Colonic mucosa (tissue), 4 donors: ENCODE data around the gene R3HDM2. TPM values are rescaled to one million over a fixed set of nuclear protein-coding genes. Genes with fewer than 3 reads are reported as not detected.
A peak's percentile ranks its signal among the peaks of the same experiment; 100 is the strongest.

ENCODE experiments used
- DNase-seq: peaks from one replicate; pipeline ENCODE4 v3.0.0-alpha.2; 2020
- H3K27ac ChIP-seq: fragments of 200-600 bp; one replicate; pipeline ENCODE4 v1.8.0; 2021
- H3K27me3 ChIP-seq: fragments of 200-600 bp; one replicate; pipeline ENCODE4 v1.8.0; 2021
- H3K36me3 ChIP-seq: fragments of 200-600 bp; one replicate; pipeline ENCODE4 v1.8.0; 2021
- H3K4me1 ChIP-seq: fragments of 200-600 bp; one replicate; pipeline ENCODE4 v1.8.0; 2021; ENCODE audit warnings: mild to moderate bottlenecking
- H3K4me3 ChIP-seq: fragments of 200-600 bp; one replicate; pipeline ENCODE4 v1.8.0; 2021
- H3K9ac ChIP-seq, 2 donors: one replicate each; pipeline ENCODE4 v1.7.0; 2013; ENCODE audit warnings: control low read depth in 2 of 2, low read depth in 2 of 2, low read length in 2 of 2
- H3K9me3 ChIP-seq: fragments of 200-600 bp; one replicate; pipeline ENCODE4 v1.8.0; 2021
- intact Hi-C: fragments of 100-400 bp; cut with DNase I; formaldehyde crosslinking; loops from one replicate; pipeline ENCODE4 v1.14.1; 2022
- total RNA-seq, 2 donors: library from RNA; stranded (reverse); fragmentation: NEBNext Ultra II Directional in 1 of 2; extraction: Animal tissue kit (Norgen Biotek cat#: 25700) in 1 of 2; gene quantifications; one replicate each; pipeline ENCODE4 v1.2.1, GENCODE V29; 2021
- TF ChIP-seq, protein P1 (sequence below): fragments of 200-600 bp; IDR thresholded peaks from one replicate; pipeline ENCODE4 v1.8.0; 2022; ENCODE audit warnings: antibody characterized with exemption, mild to moderate bottlenecking
- donor health status: healthy.
- donor health status: DM: no; HTN: no; CAD: no.
- donor health status: DM: no; HTN: no; CAD: no.

Gene R3HDM2
- total RNA-seq, 2 donors from 2014 or later: 41.0 to 60.4 TPM

DNA sequence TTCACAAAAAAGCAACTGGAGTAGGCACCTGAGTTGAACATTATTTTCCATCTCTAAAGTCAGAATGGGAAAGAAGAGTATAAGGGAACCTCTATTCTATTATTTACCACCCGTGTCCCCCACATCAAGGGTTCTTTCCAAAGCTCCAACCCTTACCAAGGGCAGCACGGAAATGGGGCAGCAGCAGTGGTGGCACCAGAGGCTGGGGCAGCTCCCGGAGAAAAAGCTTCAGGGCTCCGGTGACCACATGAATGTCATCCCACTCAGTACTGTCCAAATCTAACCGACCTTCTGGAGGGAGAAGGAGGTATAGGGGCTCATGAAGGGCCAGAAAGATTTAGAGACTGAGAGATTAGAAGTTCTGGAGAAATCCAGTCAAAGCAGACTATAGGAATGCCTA, 43.0 kb upstream of the R3HDM2 start:
- no peaks in the 10 kb centered on the region for H3K9me3 ChIP-seq
- intact Hi-C loops: no loop called here
- no peaks in the 10 kb centered on the region for H3K36me3 ChIP-seq
- peaks cover 37% of the 10 kb centered on the region for H3K27me3 ChIP-seq
- TF ChIP-seq, protein P1, sequence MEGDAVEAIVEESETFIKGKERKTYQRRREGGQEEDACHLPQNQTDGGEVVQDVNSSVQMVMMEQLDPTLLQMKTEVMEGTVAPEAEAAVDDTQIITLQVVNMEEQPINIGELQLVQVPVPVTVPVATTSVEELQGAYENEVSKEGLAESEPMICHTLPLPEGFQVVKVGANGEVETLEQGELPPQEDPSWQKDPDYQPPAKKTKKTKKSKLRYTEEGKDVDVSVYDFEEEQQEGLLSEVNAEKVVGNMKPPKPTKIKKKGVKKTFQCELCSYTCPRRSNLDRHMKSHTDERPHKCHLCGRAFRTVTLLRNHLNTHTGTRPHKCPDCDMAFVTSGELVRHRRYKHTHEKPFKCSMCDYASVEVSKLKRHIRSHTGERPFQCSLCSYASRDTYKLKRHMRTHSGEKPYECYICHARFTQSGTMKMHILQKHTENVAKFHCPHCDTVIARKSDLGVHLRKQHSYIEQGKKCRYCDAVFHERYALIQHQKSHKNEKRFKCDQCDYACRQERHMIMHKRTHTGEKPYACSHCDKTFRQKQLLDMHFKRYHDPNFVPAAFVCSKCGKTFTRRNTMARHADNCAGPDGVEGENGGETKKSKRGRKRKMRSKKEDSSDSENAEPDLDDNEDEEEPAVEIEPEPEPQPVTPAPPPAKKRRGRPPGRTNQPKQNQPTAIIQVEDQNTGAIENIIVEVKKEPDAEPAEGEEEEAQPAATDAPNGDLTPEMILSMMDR: no peak
- no peaks in the 10 kb centered on the region for H3K4me1 ChIP-seq
- no peak overlapping the region for H3K9ac ChIP-seq
- no peak overlapping the region for H3K4me3 ChIP-seq
- no peak overlapping the region for H3K27ac ChIP-seq
- no peak for DNase-seq

DNA sequence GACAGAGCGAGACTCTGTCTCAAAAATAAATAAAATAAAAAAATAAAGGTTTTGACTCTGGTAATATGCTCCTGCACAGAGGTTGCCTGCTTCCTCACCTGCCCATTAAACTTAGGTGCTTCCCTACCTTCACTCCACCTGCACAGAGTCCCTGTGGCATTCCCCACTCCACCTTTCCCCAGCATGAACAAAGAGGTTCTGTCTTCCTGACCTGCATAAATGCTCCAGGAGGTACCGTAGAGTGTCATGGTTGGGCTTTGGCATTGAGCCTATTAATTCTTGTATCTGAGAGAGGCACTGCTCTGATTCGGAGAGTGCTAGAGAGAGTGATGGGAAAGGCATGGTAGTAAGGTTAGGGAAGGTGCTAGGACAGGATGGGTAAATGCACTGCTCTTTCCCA, 42.5 kb upstream of the R3HDM2 start:
- H3K27ac ChIP-seq: no peak overlapping the region
- H3K4me3 ChIP-seq: no peak overlapping the region
- no peaks in the 10 kb centered on the region for H3K36me3 ChIP-seq
- H3K4me1 ChIP-seq: no peaks in the 10 kb centered on the region
- H3K9ac ChIP-seq: no peak overlapping the region
- H3K27me3 ChIP-seq: peaks cover 37% of the 10 kb centered on the region
- DNase-seq: no peak
- intact Hi-C loops: no loop called here
- TF ChIP-seq, protein P1: no peak
- H3K9me3 ChIP-seq: no peaks in the 10 kb centered on the region

DNA sequence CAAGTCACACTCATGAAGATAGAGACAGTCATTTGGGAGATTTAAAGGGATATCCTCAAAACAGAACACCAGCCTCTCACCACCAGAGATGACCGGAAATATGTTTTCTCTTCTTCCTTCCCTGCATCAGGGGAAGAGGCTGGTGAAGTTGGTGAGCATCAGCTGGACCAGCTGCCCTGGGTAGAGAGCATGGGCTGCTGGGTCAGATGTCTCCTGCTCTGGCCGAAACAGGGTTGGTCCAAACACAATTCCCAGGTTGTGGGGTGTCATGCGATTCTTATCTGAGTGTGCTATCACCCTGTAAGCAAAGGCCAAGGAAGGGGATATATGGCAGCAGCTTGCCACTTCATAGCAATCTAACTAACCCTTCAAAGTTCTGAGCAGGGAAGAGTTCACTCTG, 41.5 kb upstream of the R3HDM2 start:
- Histone ChIP-seq H3K27ac (no peak overlapping the region), H3K4me1 (no peaks in the 10 kb centered on the region), H3K27me3 (peaks cover 37% of the 10 kb centered on the region), H3K9me3 (no peaks in the 10 kb centered on the region), H3K4me3 (no peak overlapping the region), H3K9ac (no peak overlapping the region), H3K36me3 (no peaks in the 10 kb centered on the region)
- intact Hi-C loops: no loop called here
- TF ChIP-seq, protein P1: no peak
- DNase-seq: no peak

DNA sequence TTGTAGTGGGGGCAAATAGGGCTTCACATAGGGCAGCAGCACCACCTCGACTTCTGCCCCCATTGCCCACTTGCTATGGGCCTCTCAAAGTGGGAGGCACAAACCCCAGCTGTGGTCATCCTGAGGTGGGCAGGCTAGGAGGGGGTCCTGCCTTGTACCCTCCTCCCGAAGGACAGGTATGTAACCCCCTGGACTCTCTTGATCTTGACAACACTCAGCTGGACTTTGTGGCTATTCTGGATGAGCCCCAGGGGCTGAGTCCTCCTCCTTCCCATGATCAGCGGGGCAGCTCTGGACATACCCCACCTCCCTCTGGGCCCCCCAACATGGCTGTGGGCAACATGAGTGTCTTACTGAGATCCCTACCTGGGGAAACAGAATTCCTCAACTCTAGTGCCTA, 40.8 kb upstream of the R3HDM2 start:
- intact Hi-C loops: no loop called here
- TF ChIP-seq, protein P1: no peak
- no peak overlapping the region for H3K4me3 ChIP-seq
- no peaks in the 10 kb centered on the region for H3K4me1 ChIP-seq
- peaks cover 35% of the 10 kb centered on the region for H3K27me3 ChIP-seq
- H3K9me3 ChIP-seq: no peaks in the 10 kb centered on the region
- H3K36me3 ChIP-seq: no peaks in the 10 kb centered on the region
- no peak for DNase-seq
- H3K27ac ChIP-seq: no peak overlapping the region
- no peak overlapping the region for H3K9ac ChIP-seq

DNA sequence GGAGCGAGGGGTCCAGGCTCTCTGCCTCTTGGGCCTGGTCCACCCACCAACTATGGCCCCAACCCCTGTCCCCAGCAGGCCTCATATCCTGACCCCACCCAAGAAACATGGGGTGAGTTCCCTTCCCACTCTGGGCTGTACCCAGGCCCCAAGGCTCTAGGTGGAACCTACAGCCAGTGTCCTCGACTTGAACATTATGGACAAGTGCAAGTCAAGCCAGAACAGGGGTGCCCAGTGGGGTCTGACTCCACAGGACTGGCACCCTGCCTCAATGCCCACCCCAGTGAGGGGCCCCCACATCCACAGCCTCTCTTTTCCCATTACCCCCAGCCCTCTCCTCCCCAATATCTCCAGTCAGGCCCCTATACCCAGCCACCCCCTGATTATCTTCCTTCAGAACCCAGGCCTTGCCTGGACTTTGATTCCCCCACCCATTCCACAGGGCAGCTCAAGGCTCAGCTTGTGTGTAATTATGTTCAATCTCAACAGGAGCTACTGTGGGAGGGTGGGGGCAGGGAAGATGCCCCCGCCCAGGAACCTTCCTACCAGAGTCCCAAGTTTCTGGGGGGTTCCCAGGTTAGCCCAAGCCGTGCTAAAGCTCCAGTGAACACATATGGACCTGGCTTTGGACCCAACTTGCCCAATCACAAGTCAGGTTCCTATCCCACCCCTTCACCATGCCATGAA, 40.3 kb upstream of the R3HDM2 start:
- H3K4me1 ChIP-seq: no peaks in the 10 kb centered on the region
- no peak overlapping the region for H3K27ac ChIP-seq
- H3K36me3 ChIP-seq: no peaks in the 10 kb centered on the region
- peaks cover 30% of the 10 kb centered on the region for H3K27me3 ChIP-seq
- peak; percentile 58 for DNase-seq
- H3K9me3 ChIP-seq: no peaks in the 10 kb centered on the region
- H3K4me3 ChIP-seq: no peak overlapping the region
- TF ChIP-seq, protein P1: no peak
- intact Hi-C loops: no loop called here
- H3K9ac ChIP-seq: no peak overlapping the region
